IPS DF 6.9 (cell line): ENCODE measurements around the gene YRDC.

Experiments
- DNase-seq: peaks from one replicate; pipeline ENCODE4 v3.0.0-alpha.2; 2013; ENCODE audit warnings: low read depth, low spot score
- H3K27ac ChIP-seq: one replicate; pipeline ENCODE4 v1.5.1; 2013; ENCODE audit warnings: low read length, control low read depth
- H3K27me3 ChIP-seq: 2 replicates; pipeline ENCODE4 v1.6.1; 2013; ENCODE audit warnings: mild to moderate bottlenecking, low read length; ENCODE audit not compliant: control insufficient read depth, insufficient read depth
- H3K36me3 ChIP-seq: 2 replicates; pipeline ENCODE4 v1.6.1; 2013; ENCODE audit warnings: low read length; ENCODE audit not compliant: control insufficient read depth, insufficient read depth
- H3K4me1 ChIP-seq: 2 replicates; pipeline ENCODE4 v1.6.1; 2013; ENCODE audit warnings: low read length; ENCODE audit not compliant: control insufficient read depth, insufficient read depth
- H3K4me3 ChIP-seq: 2 replicates; pipeline ENCODE4 v1.5.1; 2013; ENCODE audit warnings: mild to moderate bottlenecking, low read length
- H3K9me3 ChIP-seq: 2 replicates; pipeline ENCODE4 v1.6.1; 2013; ENCODE audit warnings: low read length, inconsistent platforms; ENCODE audit not compliant: control insufficient read depth, insufficient read depth
- WGBS: extraction: QIAGEN DNeasy Blood & Tissue Kit; methylation state at CpG from one replicate; pipeline ENCODE4 v1.1.7; 2013; ENCODE audit warnings: mixed read lengths, missing lambda C conversion rate; ENCODE audit not compliant: insufficient read length, insufficient coverage; 5-methylcytosine and 5-hydroxymethylcytosine counted together

The YRDC gene

DNA sequence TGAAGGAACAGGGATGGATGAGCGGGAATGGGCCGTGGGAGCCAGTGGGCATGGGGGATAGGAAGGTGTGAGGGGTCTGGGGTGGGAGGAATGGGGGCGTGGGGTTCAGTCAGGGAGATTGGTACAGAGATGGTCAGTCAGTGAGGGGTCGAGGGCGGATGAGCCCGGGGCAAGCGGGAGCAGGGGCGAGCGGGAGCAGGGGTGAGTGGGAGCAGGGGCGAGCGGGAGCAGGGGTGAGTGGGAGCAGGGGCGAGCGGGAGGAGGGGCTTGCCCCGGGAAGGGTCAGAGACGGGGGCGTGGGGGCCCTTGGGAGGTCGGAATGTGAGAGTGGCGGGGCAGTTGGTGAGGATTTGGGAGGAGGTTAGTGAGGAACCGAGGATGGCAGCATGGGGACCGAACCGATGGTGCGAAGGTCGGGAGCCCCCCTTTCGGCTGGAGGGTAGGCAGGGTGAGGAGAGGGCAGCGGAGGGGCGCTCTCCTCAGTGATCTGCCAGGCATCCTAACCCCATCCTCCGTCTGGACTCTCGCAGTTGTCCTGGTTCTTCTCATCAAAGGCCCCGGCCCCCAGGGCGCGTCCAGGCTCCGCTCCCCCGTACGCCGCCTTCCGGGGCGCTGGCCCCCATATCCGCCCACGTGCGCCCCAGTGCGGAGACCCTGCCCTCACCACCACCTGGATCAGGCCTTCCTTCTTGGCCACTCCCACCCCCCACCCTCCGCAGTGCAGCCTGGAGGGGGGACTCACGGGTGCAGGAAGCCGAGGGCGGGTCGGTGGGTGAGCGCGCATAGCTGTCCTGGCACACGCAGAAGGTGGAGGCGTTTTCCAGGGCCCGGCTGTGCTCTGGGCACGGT, 54.3 kb downstream of the YRDC start:
- no peak for DNase-seq
- Histone ChIP-seq H3K4me1 (no peaks in the 10 kb centered on the region), H3K9me3 (no peaks in the 10 kb centered on the region), H3K27me3 (peaks cover 29% of the 10 kb centered on the region), H3K4me3 (peak overlapping the region; percentile 50; the same call in 1 of the 2 replicates), H3K36me3 (no peaks in the 10 kb centered on the region), H3K27ac (no peak overlapping the region)
- WGBS = no CpG with 5 or more reads among the region's 52 CpGs
